COLO668 (cell line): Measurements from ENCODE around the gene LUZP1.
"Not testable (repeated sequence)": the region's sequence is repeated elsewhere in the genome, so short reads cannot be mapped to it uniquely, and the experiment has no call there.

Experiments used
- DNase-seq: peaks from one replicate; lab custom pipeline; 2025; ENCODE audit not compliant: unreplicated experiment; lab: John Stamatoyannopoulos, UW

The LUZP1 gene

DNA sequence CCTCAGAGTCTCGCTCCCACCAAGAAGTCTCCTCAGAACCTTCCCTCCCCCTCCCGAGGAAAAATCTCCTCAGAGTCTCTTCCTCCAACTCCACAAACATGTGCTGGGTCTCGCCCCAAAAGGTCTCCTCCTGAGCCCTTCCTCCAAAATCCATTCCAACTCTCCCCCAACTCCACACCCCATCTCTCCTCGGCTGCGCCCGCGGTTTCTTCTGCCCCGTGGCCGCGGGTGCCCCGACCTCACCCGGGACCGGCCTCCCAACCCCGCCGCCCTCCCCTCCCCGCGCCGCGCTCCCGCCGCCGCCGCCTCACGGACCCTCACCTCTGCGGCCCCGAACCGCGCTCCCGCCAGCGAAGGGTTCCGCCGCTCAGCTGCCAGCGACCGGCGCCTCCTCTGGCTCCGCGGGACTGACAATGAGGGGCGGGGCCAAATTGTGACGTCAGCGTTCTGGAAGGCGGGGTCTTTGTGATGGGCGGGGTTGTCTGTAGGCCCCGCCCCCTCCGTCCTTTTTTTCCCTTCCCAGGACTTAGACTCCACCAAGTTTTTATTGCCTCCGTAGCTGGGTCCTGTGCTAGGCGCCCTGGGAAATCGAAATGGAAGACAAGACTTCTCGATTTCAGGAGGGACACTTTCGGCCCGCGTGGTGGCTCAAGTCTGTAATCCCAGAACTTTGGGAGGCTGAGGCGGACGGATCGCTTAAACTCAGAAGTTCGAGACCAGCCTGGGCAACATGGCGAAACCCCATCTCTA, at the start of gene LUZP1:
TSS of gene LUZP1 (minus strand) at position 412 of the 750 bp plus-strand sequence.
- peak; percentile 90 for DNase-seq

DNA sequence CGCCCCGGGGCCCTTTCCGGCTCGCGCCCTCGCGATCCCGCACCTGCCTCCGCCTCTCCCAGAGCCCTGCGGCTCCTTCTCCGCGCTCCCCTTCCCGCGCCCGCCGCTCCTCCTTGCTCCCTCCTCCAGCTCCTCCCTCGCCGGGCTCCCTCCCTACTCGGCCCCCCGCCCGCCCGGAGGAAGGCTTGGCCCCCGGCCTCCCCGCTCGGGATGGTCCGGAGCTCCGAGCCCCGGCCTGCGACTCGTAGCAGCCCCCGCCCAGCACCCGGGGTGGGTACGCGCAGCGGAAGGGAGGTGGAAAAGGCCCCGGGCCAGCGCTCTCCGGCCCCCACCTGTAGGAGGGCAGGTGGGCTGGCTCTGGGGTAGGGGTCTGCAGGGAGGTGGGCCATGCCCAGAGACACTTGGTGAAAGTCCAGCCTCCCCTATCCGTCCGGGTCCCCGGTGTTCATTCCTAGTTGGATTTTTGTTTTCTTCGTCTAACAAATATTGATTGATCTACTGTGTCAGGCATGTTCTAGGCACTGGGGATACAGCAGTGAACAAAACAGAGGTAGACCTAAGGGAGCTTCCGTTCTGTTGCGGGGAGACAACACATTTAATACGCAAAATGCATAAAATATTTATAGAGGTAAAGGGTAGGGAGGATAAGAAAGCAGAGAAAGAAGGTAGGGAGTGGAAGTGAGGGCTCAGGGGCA, 48.9 kb upstream of the LUZP1 start, which contains the start of gene HTR1D:
TSS of gene HTR1D (minus strand) at position 82 of the 695 bp plus-strand sequence. CDS start 23,283 bp downstream, outside the sequence.
- DNase-seq = no peak

DNA sequence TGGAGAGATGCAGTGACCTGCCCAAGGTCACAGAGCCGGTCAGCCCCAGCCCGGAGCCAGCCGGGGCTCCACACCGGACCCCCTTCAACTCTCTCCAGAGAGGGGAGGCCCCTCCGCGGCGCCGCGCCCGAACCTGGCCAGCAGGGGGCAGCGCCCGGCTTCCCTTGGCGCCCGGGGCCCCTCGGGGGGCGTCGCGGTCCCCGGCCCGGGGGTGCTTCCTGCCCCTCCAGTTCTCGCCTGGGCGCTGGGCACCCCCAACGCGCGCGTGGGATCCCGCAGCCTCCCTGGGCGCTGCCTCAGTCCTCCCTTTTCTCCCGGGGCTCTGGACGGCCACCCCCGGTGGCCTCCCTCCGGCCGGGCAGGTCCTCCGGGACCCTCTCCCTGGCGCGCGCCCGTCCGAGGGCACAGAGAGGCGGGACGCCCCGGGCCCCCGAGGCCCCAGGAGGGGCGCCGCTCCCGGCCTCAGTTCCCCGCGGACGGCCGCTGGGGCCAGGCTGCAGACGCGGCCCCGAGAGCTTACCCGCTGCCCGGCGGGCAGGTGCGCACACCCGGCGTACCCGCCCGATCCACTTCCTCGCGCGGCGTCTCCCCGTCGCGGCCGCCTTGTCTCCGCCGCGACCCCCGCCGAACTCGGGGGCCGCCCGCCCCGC, 48.2 kb upstream of the LUZP1 start:
- peak; percentile 68 for DNase-seq

DNA sequence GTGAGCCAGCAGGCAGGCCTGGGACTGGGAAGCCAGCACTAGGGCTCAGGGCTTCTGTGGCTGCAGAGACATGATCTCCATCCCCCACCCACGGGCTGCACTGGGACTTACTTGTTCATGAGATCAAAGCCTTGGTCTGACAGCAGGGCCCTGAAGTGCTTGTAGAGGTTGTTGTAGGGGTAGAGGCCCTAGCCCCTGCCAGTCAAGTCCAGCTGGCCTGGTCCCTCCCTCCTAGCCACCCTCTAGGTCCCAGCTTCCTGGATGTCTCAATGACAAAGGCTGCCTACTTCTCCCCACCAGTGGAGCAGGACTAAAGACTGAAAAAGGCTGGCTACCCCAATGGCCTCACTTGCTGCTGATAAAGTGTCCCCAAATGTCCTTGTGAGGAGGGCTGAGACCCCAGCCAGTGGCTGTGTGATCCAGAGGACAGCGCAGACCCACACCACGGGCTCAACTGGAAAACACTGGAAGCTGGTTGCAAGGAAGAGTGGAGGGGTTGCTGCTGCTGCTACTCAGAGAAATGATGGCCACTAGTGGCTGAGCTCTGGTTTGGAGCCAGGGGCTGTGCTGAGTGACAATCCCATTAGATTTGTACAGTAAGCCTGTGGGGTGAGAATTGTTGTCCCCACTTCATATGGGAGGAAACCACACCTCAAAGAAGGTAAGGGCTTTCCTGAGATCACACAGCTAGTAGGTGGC, 47.2 kb upstream of the LUZP1 start:
- DNase-seq = no peak

DNA sequence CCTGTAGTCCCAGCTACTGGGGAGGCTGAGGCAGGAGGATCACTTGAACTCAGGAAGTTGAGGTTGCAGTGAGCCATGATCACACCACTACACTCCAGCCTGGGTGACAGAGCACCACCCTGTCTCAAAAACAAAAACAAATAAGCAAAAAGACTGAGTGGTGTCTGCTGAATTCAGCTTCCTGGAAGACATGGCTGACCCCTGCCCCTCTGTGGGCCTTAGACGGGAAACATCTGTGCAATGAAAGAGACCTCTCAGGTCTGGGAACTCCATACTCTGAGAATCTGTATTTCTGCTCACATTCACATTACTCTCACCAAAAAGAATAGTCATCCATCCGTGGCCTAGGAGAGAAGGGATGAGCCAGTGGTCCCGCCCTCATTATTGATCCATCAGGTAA, 46.6 kb upstream of the LUZP1 start:
- no peak for DNase-seq

DNA sequence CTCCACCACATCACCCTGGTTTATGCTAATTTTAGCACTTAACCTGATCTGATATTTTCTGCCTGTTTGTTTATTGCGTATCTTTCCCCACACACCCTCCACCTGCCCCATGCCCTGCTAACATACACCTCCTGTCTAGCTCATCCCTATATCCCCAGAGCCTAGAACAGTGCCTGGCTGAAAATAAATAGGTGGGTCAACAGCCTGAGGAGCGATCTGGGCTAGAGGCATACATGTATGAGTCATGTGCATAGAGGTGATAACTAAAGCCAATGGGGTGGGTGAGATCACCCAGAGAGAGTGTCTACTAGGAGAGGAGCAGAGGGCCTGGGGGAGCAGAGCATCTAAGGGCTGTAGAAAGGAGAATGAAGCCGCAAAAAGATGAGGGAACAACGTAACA, 46.0 kb upstream of the LUZP1 start:
- no peak for DNase-seq

DNA sequence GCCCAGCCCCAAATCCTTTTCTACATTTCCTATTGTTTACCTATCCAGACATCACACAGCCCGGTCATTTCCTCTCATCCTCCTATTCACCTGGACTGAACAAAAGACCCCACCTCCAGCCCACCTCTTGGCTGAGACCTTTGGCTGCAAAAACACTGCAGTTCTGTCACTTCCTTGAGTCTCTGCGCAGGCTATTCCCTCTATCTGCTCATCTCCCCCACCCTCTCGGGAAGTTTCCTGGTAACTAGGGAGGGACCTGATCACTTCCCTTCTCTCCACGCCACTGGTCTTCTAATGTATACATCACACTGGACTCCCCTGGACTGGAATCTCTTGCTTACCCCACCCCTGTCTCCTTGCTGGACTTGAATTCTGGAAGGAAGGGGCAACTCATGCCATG, 43.3 kb upstream of the LUZP1 start:
- DNase-seq = no peak

DNA sequence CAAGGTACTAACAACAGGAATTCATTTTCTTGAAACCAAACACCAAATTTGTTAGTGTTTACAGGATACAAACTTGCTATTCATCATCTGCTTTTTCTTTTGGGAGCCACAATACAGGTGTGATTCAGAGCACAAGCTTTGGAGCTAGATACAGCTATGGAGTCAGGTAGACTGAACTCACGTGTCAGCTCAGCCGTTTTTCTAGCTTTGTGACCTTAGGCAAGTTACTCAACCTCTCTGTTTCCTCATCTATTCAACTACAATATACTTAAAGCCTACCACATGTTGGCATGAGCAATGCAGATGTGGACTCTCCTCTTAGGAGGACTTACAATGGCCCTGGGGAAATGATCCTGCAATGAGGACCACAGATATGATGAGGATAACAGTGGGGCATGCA, 42.3 kb upstream of the LUZP1 start:
- DNase-seq = no peak

DNA sequence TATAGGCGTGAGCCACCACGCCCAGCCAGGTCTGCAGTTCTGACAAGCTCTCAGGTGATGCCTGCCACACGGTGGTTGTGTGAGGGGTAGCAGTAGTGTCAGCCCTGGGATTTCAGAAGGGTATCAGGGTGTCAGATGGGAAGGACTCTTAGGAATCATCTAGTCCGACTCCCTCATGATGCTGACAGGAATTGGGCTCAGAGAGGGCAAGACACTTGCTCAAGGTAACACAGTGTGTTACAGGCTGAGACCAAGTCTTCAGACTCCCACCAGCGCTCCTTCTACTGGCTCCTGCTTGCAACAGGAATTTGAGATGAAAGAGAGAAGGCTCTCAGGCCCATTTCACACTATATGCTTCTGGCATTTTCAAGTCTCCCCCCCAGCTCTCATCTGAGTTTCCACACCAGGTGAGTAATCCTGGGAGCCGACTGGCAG, 41.7 kb upstream of the LUZP1 start:
- peak; percentile 49 for DNase-seq

DNA sequence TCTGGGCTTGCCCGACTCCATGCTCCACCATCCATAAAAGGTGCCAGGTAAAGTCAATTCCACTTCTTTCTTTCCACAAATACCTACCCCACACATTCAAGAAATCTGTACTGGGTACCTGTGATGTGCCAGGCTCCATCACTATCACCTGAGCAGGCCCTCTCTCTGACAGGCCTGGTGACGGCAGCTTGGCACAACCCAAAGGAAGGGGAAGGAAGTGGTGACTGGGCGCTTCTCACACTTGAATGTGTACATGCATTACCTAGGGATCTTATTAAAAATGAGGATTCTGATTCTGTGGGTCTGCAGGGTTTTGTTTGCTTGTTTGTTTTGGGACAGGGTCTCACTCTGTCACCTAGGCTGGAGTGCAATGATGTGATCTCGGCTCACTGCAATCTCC, 41.1 kb upstream of the LUZP1 start:
- DNase-seq = no peak

DNA sequence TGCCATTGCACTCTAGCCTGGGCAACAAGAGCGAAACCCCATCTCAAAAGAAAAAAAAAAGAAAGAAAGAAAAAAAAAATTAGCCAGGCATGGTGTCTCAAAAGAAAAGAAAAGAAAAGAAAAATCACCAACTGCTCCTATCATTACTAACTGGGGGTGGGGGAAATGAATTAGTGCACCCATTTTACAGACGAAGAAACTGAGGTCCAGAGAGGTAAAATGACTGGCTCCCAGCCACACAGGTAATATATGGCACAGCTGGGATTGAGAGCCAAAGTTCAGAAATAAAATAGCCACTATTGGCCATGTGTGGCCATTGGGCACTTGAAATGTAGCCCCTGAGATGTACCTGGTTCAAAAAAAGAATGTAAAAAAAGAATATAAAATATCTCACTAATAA, 39.9 kb upstream of the LUZP1 start:
- DNase-seq = no peak

DNA sequence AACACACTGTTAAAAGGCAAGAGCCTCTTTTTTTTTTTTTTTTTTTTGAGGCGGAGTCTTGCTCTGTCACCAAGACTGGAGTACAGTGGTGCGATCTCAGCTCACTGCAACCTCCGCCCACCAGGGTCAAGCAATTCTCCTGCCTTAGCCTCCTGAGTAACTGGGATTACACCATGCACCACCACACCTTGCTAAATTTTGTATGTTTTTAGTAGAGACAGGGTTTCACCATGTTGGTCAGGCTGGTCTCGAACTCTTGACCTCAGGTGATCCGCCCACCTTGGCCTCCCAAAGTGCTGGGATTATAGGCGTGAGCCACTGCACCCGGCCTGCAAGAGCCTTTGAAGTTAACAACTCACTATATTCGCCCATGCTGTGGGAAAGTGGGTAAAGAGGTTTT, 39.1 kb upstream of the LUZP1 start:
- not testable (repeated sequence) for DNase-seq

DNA sequence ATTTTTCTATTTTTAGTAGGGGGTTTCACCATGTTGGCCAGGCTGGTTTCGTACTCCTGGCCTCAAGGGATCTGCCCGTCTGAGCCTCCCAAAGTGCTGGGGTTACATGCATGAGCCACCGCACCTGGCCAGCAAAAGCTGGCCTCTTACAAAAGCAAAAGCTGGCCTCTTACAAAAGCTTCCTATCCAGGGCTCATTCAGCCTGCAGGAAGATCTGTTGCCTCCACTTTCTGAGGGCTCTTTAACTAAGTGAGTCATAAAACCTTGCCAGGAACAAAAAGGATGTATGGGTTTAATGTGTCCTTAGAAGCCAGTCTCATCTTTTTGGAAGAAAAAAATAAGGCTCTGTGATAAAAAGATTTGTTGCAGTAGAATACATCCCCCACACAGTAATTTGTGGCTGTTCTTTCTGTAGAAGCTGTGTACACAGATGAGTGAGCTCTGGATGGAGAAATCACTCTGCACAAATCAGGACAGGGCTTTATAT, 33.6 kb upstream of the LUZP1 start:
- DNase-seq = no peak

DNA sequence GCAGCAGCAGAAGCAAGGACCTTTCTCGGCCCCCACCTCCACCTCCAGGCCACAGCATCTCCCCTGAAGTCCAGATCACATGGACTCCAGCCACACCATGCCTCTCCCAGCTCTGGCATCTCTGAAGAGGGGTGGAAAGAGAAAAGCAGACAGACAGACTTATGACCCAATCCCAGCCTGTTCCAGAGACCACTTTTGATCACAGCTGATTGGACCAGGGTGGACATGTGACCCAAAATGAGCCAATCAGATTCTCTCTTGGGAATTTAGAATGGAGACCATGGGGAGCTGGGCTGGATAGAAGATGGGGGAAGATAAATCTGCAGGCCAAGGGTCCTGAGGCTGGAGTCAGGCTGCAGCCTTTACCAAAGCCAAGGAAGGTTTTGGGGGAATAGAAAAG, 32.2 kb upstream of the LUZP1 start:
- no peak for DNase-seq

DNA sequence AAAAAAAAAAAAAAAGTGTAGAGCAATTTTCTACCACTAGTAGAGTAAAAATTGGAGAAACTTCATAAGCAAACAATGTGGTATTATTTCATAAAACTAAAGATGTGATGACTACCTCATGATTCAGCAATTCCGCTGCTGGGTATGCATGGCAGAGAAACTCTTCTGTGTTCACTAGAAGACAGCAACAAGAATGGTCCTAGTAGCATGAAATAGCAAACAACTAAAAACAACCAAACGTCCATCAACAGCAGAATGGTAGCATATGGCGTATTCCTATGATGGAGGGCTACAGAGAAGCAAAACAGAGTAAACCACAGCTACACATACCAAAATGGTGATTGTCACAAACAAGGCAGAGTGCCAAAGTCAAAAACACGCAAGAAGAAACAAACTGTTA, 29.7 kb upstream of the LUZP1 start:
- no peak for DNase-seq

DNA sequence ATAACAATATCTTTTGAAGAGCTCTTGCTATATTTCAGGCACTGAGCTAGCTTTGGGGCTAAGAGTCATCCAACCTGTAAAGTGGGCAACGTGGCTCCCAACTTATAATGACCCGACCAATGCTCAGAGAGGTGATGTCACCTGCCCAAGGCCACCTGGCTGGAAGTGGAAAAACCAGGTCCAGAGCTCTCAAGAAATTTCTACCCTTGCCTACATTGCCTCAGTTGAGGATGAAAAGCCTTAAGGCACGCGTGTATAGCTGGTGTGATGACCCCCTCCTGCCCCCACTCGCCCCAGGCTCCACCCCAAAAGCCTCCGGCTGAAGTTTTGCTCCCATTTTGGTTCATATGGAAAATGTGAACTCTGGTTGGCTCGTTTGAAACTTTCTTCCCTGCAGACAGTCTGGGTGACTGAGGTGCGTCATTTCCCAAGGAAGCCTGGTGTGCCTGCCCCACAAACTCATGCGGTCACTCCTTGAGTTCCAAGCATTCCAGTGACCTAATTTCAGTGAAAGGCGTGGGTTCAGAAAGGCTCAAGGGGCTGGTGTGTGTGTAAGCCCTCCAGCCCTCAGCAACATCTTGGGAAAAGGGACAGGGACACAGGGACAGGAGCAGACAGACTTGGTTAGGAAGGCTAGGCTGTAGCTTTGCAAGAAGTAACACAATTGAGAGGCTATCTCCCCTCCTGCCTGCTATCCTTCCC, 28.1 kb upstream of the LUZP1 start:
- no peak for DNase-seq

DNA sequence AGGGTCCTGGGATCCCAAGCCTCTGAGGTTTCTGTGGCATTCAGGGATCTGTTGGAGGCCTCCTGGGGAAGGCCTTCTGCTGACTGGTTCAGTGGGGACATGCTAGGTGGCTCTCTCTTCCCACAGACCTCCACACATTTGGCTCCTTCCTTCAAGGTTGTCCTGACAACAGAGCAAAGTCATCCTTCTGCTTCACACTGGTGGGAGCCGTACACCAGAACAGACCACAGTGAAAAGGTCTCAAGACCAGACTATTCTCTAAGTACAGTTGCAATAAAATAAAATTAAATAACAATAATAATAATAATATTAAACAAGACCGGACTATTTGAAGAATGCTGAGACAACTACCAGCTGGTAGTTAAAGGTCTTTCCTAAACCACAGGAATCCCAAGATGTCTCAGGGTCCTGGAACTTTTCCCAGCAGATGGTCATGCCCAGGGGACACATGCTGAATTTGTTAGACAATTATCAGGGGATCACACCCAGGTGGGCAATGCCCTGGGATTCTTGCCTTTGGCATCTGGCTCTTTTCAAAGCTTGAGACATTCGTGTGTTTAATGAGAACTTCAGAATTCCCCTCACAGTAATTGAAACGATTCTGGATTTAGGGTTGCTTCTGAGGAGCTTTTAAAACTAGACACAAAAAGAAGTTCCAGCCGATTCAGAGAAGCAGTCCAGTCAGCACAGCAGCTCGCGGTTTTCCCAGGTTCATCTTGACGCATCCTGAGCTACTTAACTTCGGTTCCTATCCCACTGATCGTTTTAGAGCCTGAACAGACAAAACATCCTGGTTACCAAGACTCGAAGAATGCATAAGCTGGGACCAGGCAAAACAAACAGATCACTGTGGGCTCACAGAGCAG, 25.7 kb upstream of the LUZP1 start:
- no peak for DNase-seq

DNA sequence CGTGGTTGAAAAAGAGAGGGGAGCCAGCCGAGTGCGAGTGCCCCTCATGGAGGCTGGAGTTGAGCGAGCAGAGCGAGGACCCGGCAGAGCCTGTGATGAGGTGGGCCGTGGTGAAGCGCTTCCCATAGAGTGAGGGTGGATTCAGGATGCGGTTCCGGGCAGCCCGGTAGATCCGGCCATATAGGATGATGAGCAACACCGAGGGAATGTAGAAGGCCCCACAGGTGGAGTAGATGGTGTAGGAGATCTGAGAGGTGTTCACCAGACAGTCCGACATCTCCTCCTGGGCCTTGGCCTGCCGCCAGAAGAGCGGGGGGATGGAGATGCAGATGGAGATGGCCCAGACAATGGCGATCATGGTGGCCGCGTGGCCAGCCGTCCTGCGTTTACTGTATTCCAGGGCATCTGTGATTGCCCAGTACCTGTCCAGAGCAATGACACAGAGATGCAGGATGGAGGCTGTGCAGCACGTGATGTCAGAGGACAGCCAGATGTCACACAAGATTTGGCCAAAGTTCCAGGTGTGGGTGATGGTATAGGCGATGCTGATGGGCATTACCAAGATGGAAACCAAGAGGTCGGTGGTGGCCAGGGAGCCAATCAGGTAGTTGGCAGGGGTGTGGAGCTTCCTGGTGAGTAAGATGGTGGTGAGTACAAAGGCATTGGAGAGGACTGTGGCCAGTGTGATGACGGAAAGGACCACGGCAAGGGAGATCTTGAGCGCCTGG, 24.9 kb upstream of the LUZP1 start:
- DNase-seq = no peak

DNA sequence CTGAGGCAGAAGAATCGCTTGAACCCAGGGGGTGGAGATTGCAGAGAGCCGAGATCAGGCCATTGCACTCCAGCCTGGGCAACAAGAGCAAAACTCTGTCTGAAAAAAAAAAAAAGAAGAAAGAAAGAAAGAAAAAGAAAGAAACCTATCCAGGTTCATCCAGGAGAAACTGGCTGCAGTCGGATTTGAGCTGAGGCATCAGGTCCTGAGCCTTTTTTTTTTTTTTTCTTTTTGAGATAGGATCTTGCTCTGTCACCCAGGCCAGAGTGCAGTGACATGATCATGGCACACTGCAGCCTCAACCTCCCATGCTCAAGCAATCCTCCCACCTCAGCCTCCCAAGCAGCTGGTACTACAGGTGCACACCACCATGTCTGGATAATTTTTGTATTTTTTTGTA, 22.5 kb upstream of the LUZP1 start:
- no peak for DNase-seq
